Brain microvascular endothelial cell (primary cell): ENCODE data around the gene ECHS1.

Source experiments
- DNase-seq: peaks from one replicate; pipeline ENCODE4 v3.0.0-alpha.2; 2020
- H3K27ac ChIP-seq: fragments of 250-450 bp; sonication (Bioruptor Pico); 2 replicates; pipeline ENCODE4 v1.5.1; 2020; ENCODE audit warnings: mild to moderate bottlenecking, moderate library complexity
- H3K27me3 ChIP-seq: fragments of 250-450 bp; sonication (Bioruptor Pico); replicated peaks from 2 replicates; pipeline ENCODE4 v1.5.1; 2020; ENCODE audit warnings: mild to moderate bottlenecking
- H3K36me3 ChIP-seq: fragments of 250-450 bp; sonication (Bioruptor Pico); replicated peaks from 2 replicates; pipeline ENCODE4 v1.5.1; 2020; ENCODE audit warnings: mild to moderate bottlenecking
- H3K4me3 ChIP-seq: 2 replicates; pipeline ENCODE4 v1.5.1; 2011; ENCODE audit warnings: low read depth, mild to moderate bottlenecking, control low read depth, low read length, moderate library complexity
- CTCF ChIP-seq: IDR thresholded peaks from 2 replicates; pipeline ENCODE4 v1.5.1; 2011; ENCODE audit warnings: low read depth, mild to moderate bottlenecking, moderate library complexity, low read length, control low read depth, inconsistent platforms; ENCODE audit errors: missing control alignments
- in situ Hi-C: cut with HindIII; loops from 2 replicates; pipeline ENCODE4 v1.10.0; 2017; ENCODE audit warnings: low sequenced_read_pairs, low pct_ligation_motif_present

Gene ECHS1

DNA sequence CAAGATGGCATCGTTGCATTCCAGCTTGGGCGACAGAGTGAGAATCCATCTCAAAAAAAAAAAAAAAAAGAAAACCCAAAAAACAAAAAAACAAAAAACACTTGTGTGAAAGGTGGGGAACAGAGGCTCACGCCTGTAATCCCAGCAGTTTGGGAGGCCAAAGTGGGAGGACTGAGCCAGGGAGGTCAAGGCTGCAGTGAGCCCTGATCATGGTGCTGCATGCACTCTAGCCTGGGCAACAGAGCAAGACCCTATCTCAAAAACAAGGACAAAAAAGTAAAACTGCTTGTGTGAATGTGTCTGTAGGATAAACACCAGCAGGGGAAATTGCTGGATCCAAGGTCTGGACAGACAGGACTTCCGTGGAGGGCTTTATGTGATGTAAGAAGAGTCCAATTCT lies 10.4 kb upstream of the ECHS1 start:
- Histone ChIP-seq H3K36me3 (no peaks in the 10 kb centered on the region), H3K4me3 (no peak overlapping the region), H3K27me3 (no peaks in the 10 kb centered on the region), H3K27ac (no peak overlapping the region)
- TF ChIP-seq CTCF = no peak
- no peak for DNase-seq
- in situ Hi-C loops = no loop called here

DNA sequence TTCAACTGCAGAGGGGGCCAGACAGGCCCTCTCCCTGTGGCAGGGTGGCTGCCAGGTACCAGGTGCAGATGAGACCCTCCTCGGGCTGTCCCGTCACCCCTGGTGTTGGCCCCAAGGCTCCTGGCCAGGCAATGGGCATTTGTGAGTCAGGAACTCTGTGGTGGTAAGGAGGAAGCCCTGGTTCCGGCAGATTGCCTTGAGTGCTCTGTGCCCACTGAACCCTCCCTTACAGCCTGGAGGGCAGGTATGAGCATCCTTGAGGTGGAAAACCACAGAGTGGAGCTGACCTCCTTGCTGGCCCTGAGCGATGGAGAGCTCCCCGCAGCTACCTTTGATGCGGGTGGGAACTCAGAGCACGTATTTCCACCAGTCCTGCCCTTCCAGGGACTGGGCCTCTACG lies 7.9 kb upstream of the ECHS1 start:
- Histone ChIP-seq H3K27me3 (no peaks in the 10 kb centered on the region), H3K36me3 (no peaks in the 10 kb centered on the region), H3K4me3 (no peak overlapping the region), H3K27ac (no peak overlapping the region)
- in situ Hi-C loops = no loop called here
- no peak for DNase-seq
- TF ChIP-seq CTCF = no peak

- TF ChIP-seq CTCF = no peak
- Histone ChIP-seq H3K36me3 (no peaks in the 10 kb centered on the region), H3K27ac (no peak overlapping the region), H3K27me3 (no peaks in the 10 kb centered on the region), H3K4me3 (peak overlapping the region; percentile 49)
- DNase-seq = no peak
- in situ Hi-C loops = no loop called here
Observed at GRCh38 chr10:133379801-133380666, 6.9 kb upstream of the ECHS1 start.

DNA sequence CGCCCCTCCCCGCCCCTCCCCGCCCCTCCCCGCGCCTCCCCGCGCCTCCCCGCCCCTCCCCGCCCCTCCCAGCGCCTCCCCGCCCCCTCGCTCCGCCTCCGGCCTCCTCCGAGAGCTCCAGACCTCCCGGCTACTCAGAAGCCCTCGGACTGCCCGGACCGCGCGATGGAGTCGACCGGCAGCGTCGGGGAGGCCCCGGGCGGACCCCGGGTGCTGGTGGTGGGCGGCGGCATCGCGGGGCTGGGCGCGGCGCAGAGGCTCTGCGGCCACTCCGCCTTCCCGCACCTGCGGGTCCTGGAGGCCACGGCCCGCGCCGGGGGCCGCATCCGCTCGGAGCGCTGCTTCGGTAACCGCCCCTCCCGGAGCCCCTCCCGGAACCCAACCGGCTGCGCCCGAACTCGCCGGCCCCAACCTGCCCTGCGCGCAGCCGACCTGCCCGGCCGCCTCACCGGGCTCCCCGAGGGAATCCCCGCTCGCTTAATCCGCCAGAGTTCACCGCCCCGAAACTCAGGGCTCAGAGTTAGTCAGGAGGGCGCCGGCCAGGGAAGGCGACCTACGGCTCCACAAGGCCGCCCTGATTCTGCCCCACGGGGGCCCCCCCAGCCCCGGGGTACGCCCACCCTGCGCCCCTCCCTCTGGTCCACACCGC lies 6.1 kb upstream of the ECHS1 start, which contains the start of gene PAOX:
Gene PAOX, plus strand, starts transcription at position 111 of the 649 bp plus-strand sequence. Its CDS starts 55 bp downstream, at position 166.
- no peaks in the 10 kb centered on the region for H3K36me3 ChIP-seq
- no peaks in the 10 kb centered on the region for H3K27me3 ChIP-seq
- H3K27ac ChIP-seq = no peak within 1 kb of the TSS
- peak within 1 kb of the TSS; percentile 74 for H3K4me3 ChIP-seq
- DNase-seq = no peak
- no peak for TF ChIP-seq CTCF
- in situ Hi-C loops = no loop called here

DNA sequence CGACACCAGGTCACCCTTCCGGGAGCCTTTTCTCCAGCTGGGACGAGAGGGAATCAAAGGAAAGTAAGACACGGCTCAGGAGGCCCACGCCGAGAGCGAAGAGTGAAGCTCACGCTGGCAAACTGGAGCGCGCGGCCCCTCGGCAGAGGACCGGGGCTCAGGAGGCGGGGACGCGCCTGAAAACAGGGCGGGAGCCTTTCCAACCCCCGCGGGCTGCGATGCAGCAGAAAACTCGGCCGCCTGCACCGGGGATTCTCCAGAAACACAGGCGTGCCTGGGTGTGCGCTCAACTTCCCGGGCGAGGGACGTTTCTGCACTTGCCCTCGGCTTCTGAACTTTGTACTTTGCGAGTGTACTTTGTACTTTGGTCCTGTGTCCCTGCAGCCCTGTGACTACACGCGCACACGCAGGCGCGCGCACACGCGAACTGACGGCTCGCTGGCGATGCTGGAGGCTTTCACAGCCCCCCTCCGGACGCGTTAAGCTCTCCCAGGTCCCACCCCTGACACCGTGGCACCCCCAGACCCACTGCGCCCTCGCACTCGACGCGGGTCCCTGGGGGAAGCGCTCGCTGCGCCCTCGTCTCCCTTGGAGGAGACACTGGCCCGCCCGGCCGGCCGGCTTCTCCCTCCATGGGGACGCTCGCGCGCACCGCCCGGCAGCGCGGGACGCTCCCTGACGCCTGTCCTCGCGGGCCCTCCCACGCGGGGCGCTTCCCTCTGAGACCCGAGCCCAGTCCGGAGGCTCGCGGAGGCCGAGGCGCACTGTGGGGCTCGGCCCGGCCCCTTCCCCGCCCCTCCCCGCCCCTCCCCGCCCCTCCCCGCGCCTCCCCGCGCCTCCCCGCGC lies 5.3 kb upstream of the ECHS1 start:
- no peak overlapping the region for H3K27ac ChIP-seq
- no peaks in the 10 kb centered on the region for H3K27me3 ChIP-seq
- no peak for DNase-seq
- no peaks in the 10 kb centered on the region for H3K36me3 ChIP-seq
- in situ Hi-C loops = no loop called here
- no peak for TF ChIP-seq CTCF
- H3K4me3 ChIP-seq = peak overlapping the region; percentile 74
